MM.1S (cell line): ENCODE results near the gene NEURL4.

Experiments used
- DNase-seq: peaks from one replicate; pipeline ENCODE4 v3.0.0-alpha.2; 2015
- H2AFZ ChIP-seq: fragments of 300-600 bp; sonication (generic); 2 replicates; pipeline ENCODE4 v1.6.0; 2016; ENCODE audit warnings: antibody characterized with exemption, low read length
- H3F3A ChIP-seq: fragments of 300-600 bp; sonication (generic); 2 replicates; pipeline ENCODE4 v1.6.1; 2016; ENCODE audit warnings: mild to moderate bottlenecking, antibody characterized with exemption, low read length, moderate library complexity, mixed read lengths; ENCODE audit not compliant: insufficient read depth
- H3K27ac ChIP-seq: fragments of 300-600 bp; sonication (generic); 2 replicates; pipeline ENCODE4 v1.5.1; 2016; ENCODE audit warnings: mild to moderate bottlenecking, low read length
- H3K27me3 ChIP-seq: fragments of 300-600 bp; sonication (generic); replicated peaks from 2 replicates; pipeline ENCODE4 v1.6.0; 2016; ENCODE audit warnings: low read length; ENCODE audit not compliant: insufficient read depth
- H3K36me3 ChIP-seq: fragments of 300-600 bp; sonication (generic); replicated peaks from 2 replicates; pipeline ENCODE4 v1.6.1; 2016; ENCODE audit warnings: mild to moderate bottlenecking, low read length, mixed read lengths; ENCODE audit not compliant: insufficient read depth
- H3K4me1 ChIP-seq: fragments of 300-600 bp; sonication (generic); 2 replicates; pipeline ENCODE4 v1.6.1; 2016; ENCODE audit warnings: low read length, mixed read lengths
- H3K4me2 ChIP-seq: fragments of 300-600 bp; sonication (generic); 2 replicates; pipeline ENCODE4 v1.6.0; 2016; ENCODE audit warnings: low read depth, low read length
- H3K4me3 ChIP-seq: fragments of 300-600 bp; sonication (generic); 2 replicates; pipeline ENCODE4 v1.5.1; 2016; ENCODE audit warnings: low read length, mixed read lengths
- H3K79me2 ChIP-seq: fragments of 300-600 bp; sonication (generic); 2 replicates; pipeline ENCODE4 v1.6.1; 2016; ENCODE audit warnings: mixed run types, low read length, mixed read lengths
- H3K9ac ChIP-seq: fragments of 300-600 bp; sonication (generic); 2 replicates; pipeline ENCODE4 v1.6.1; 2016; ENCODE audit warnings: low read length, mixed read lengths
- H3K9me2 ChIP-seq: fragments of 300-600 bp; sonication (generic); replicated peaks from 2 replicates; pipeline ENCODE4 v1.6.1; 2016; ENCODE audit warnings: mild to moderate bottlenecking, low read length, mixed read lengths; ENCODE audit not compliant: insufficient read depth
- H3K9me3 ChIP-seq: fragments of 300-600 bp; sonication (generic); replicated peaks from 2 replicates; pipeline ENCODE4 v1.6.1; 2016; ENCODE audit warnings: mild to moderate bottlenecking, low read length, mixed read lengths; ENCODE audit not compliant: insufficient read depth
- H4K20me1 ChIP-seq: fragments of 300-600 bp; sonication (generic); 2 replicates; pipeline ENCODE4 v1.6.1; 2016; ENCODE audit warnings: mild to moderate bottlenecking, low read length, moderate library complexity, mixed read lengths; ENCODE audit not compliant: insufficient read depth
- EZH2 ChIP-seq: fragments of 300-600 bp; sonication (generic); optimal IDR thresholded peaks from 2 replicates; pipeline ENCODE3; 2017; ENCODE audit warnings: low read depth, mild to moderate bottlenecking, antibody characterized with exemption, low read length, mixed read lengths
- EZH2phosphoT487 ChIP-seq: fragments of 300-600 bp; sonication (generic); IDR thresholded peaks from 2 replicates; pipeline ENCODE4 v1.6.1; 2018; ENCODE audit warnings: antibody characterized with exemption, low read length
- TF ChIP-seq, protein P1 (sequence below): fragments of 300-600 bp; sonication (generic); IDR thresholded peaks from 2 replicates; pipeline ENCODE4 v1.5.1; 2016; ENCODE audit warnings: antibody characterized with exemption, low read length, mixed read lengths

The NEURL4 gene

DNA sequence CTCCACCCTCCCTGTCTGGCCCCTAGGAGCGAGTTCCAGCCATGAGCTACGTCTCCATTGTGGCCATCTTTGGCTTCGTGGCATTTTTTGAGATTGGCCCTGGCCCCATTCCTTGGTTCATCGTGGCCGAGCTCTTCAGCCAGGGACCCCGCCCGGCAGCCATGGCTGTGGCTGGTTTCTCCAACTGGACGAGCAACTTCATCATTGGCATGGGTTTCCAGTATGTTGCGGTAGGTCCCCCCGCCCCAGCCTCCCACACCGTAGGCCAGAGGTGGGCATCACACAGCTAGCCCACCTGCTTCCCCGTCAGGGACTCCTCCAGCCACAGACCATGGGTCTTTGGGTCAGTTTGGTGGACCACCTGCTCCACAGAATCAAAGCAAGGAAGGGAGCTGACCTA, 43.5 kb downstream of the NEURL4 start:
- Histone ChIP-seq H4K20me1 (no peaks in the 10 kb centered on the region), H3K27ac (no peak overlapping the region), H3K27me3 (peaks cover 89% of the 10 kb centered on the region), H3K4me2 (no peak overlapping the region), H3K9me3 (no peaks in the 10 kb centered on the region), H3K9ac (no peak overlapping the region), H3F3A (peaks cover 6% of the 10 kb centered on the region), H2AFZ (no peak overlapping the region), H3K4me1 (peaks cover 7% of the 10 kb centered on the region), H3K4me3 (no peak overlapping the region), H3K9me2 (no peaks in the 10 kb centered on the region), H3K79me2 (no peaks in the 10 kb centered on the region), H3K36me3 (no peaks in the 10 kb centered on the region)
- DNase-seq = no peak
- TF ChIP-seq, protein P1, sequence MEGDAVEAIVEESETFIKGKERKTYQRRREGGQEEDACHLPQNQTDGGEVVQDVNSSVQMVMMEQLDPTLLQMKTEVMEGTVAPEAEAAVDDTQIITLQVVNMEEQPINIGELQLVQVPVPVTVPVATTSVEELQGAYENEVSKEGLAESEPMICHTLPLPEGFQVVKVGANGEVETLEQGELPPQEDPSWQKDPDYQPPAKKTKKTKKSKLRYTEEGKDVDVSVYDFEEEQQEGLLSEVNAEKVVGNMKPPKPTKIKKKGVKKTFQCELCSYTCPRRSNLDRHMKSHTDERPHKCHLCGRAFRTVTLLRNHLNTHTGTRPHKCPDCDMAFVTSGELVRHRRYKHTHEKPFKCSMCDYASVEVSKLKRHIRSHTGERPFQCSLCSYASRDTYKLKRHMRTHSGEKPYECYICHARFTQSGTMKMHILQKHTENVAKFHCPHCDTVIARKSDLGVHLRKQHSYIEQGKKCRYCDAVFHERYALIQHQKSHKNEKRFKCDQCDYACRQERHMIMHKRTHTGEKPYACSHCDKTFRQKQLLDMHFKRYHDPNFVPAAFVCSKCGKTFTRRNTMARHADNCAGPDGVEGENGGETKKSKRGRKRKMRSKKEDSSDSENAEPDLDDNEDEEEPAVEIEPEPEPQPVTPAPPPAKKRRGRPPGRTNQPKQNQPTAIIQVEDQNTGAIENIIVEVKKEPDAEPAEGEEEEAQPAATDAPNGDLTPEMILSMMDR = no peak
- no peak for TF ChIP-seq EZH2phosphoT487
- TF ChIP-seq EZH2 = no peak

DNA sequence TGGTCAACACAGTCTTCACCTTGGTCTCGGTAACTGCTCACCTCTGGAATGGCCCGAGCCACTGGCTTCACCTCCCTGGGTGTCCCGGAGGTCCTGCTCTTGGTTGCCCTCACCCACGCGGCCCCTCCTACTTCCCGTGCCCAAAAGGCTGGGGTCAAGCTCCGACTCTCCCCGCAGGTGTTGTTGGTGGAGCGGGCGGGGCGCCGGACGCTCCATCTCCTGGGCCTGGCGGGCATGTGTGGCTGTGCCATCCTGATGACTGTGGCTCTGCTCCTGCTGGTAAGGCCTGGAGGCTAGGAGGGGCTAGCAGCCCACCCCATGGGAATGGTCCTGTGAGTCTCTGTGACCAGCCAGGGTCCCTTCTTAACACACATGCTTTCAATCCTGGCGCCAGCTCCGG, 44.2 kb downstream of the NEURL4 start:
- H3K27ac ChIP-seq = no peak overlapping the region
- H4K20me1 ChIP-seq = no peaks in the 10 kb centered on the region
- DNase-seq = no peak
- H3K4me2 ChIP-seq = no peak overlapping the region
- H3K36me3 ChIP-seq = no peaks in the 10 kb centered on the region
- H3K9ac ChIP-seq = no peak overlapping the region
- H3K4me3 ChIP-seq = no peak overlapping the region
- H3K9me3 ChIP-seq = no peaks in the 10 kb centered on the region
- peaks cover 10% of the 10 kb centered on the region for H3K4me1 ChIP-seq
- no peak overlapping the region for H2AFZ ChIP-seq
- TF ChIP-seq, protein P1 = no peak
- no peak for TF ChIP-seq EZH2
- TF ChIP-seq EZH2phosphoT487 = no peak
- no peaks in the 10 kb centered on the region for H3K79me2 ChIP-seq
- peaks cover 8% of the 10 kb centered on the region for H3F3A ChIP-seq
- peaks cover 86% of the 10 kb centered on the region for H3K27me3 ChIP-seq
- no peaks in the 10 kb centered on the region for H3K9me2 ChIP-seq

DNA sequence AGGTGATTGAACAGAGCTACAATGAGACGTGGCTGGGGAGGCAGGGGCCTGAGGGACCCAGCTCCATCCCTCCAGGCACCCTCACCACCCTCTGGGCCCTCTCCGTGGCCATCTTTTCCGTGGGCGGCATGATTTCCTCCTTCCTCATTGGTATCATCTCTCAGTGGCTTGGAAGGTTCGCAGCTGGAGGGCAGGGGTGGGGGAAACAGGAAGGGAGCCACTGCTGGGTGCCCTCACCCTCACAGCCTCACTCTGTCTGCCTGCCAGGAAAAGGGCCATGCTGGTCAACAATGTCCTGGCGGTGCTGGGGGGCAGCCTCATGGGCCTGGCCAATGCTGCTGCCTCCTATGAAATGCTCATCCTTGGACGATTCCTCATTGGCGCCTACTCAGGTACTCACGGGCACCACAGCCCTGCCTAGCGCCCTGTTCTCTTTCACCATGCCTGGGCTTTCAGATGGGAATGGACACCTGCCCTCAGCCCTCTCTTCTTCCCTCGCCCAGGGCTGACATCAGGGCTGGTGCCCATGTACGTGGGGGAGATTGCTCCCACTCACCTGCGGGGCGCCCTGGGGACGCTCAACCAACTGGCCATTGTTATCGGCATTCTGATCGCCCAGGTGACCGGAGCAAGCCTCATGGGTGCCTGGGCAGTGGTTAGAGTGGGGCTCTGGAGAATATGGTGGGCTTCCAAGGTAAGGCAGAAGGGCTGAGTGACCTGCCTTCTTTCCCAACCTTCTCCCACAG, 45.5 kb downstream of the NEURL4 start:
- Histone ChIP-seq H3K9ac (no peak overlapping the region), H3K4me2 (no peak overlapping the region)
- no peak for DNase-seq

More for the DNA sequence above, 45.5 kb downstream of the NEURL4 start:
- Histone ChIP-seq H3K4me1 (peaks cover 10% of the 10 kb centered on the region), H3F3A (peaks cover 8% of the 10 kb centered on the region), H4K20me1 (no peaks in the 10 kb centered on the region), H3K27me3 (peaks cover 85% of the 10 kb centered on the region), H3K9me3 (no peaks in the 10 kb centered on the region), H3K79me2 (no peaks in the 10 kb centered on the region), H3K27ac (no peak overlapping the region), H3K9me2 (no peaks in the 10 kb centered on the region), H3K4me3 (no peak overlapping the region), H2AFZ (no peak overlapping the region), H3K36me3 (no peaks in the 10 kb centered on the region)
- TF ChIP-seq EZH2 = no peak
- TF ChIP-seq, protein P1 = no peak
- no peak for TF ChIP-seq EZH2phosphoT487
